ENCODE measurements around the gene TMEM94. TPM values are rescaled to one million over a fixed set of nuclear protein-coding genes. Genes with fewer than 3 reads are reported as not detected.
A peak's percentile ranks its signal among the peaks of the same experiment; 100 is the strongest.

The TMEM94 gene
- total and polyA plus RNA-seq, 2 of the 13 experiments (the other 11 are each of a cell fraction or from before 2014, with no cell fraction given) = 32.6 to 134 TPM

GRCh38 chr17:75468291-75468754 is 11.9 kb downstream of the TMEM94 start (continued):
- TF ChIP-seq RARA (CRISPR knock-in tag; IDR thresholded peaks at IDR 0.05) = no peak
- no peak for TF ChIP-seq XBP1 (CRISPR knock-in tag; IDR thresholded peaks at IDR 0.05)
- TF ChIP-seq HOXA3 (CRISPR knock-in tag; IDR thresholded peaks at IDR 0.05) = peak; percentile 36; the same call in 1 of the 2 replicates
- no peak for TF ChIP-seq HMG20A (CRISPR knock-in tag; IDR thresholded peaks at IDR 0.05; ENCODE audit: borderline replicate concordance)
- TF ChIP-seq ZBTB10 (CRISPR knock-in tag; IDR thresholded peaks at IDR 0.05; ENCODE audit: borderline replicate concordance) = peak; percentile 47; the same call in 1 of the 2 replicates
- no peak for TF ChIP-seq ZNF703 (CRISPR knock-in tag; IDR thresholded peaks at IDR 0.05; ENCODE audit: borderline replicate concordance)
- peak; percentile 23 for TF ChIP-seq XRCC5 (optimal IDR thresholded peaks at IDR 0.05; ENCODE audit: low read length)
- 0 out of 2 replicates have a peak, but pooled peaks have one; percentile 15 for TF ChIP-seq HMGXB3 (CRISPR knock-in tag; IDR thresholded peaks at IDR 0.05; ENCODE audit: borderline replicate concordance)
- TF ChIP-seq ARID3A (IDR thresholded peaks at IDR 0.05; ENCODE audit: low read depth, low read length) = no peak
- TF ChIP-seq ZNF768 (CRISPR knock-in tag; IDR thresholded peaks at IDR 0.05) = peak; percentile 76
- peak; percentile 67 for TF ChIP-seq FOSL2 (CRISPR knock-in tag; IDR thresholded peaks at IDR 0.05)
- TF ChIP-seq TAF1 (CRISPR knock-in tag; IDR thresholded peaks at IDR 0.05) = 0 out of 2 replicates have a peak, but pooled peaks have one; percentile 26
- TF ChIP-seq TBX3 (IDR thresholded peaks at IDR 0.05; ENCODE audit: borderline replicate concordance) = peak; percentile 68; the same call in 1 of the 2 replicates
- peak; percentile 53 for TF ChIP-seq TEAD3 (CRISPR knock-in tag; optimal IDR thresholded peaks at IDR 0.05; ENCODE audit: borderline replicate concordance)
- no peak for TF ChIP-seq ZNF160 (CRISPR knock-in tag; IDR thresholded peaks at IDR 0.05)
- TF ChIP-seq HNF1A (IDR thresholded peaks at IDR 0.05; ENCODE audit: low read depth) = no peak
- 0 out of 2 replicates have a peak, but pooled peaks have one; percentile 20 for TF ChIP-seq HNF1A (CRISPR knock-in tag; IDR thresholded peaks at IDR 0.05; ENCODE audit: borderline replicate concordance)
- no peak for TF ChIP-seq NFKBIZ (CRISPR knock-in tag; IDR thresholded peaks at IDR 0.05)

Measured in HepG2 (cell line).